Liver (tissue), 9 donors: ENCODE measurements around the gene MVB12B. TPM values are rescaled to one million over a fixed set of nuclear protein-coding genes. Genes with fewer than 3 reads are reported as not detected.

ENCODE experiments used
- DNase-seq: peaks from one replicate; pipeline ENCODE4 v3.0.0-alpha.2; 2017; ENCODE audit warnings: low spot score
- H3K27ac ChIP-seq, 2 donors: one replicate each; pipeline ENCODE4 v1.7.0; 2013; ENCODE audit warnings: inconsistent platforms in 2 of 2, low read length in 2 of 2, control low read depth in 1 of 2, low read depth in 1 of 2, mild to moderate bottlenecking in 1 of 2
- H3K27me3 ChIP-seq, 4 donors: one replicate each; pipeline versions ENCODE4 v1.6.1 to v1.7.0; 2013; ENCODE audit warnings: low read length in 3 of 4, inconsistent platforms in 1 of 4, mild to moderate bottlenecking in 1 of 4, moderate library complexity in 1 of 4; ENCODE audit not compliant: control insufficient read depth in 4 of 4, insufficient read depth in 4 of 4
- H3K36me3 ChIP-seq, 4 donors: one replicate each; pipeline versions ENCODE4 v1.6.1 to v1.7.0; 2013; ENCODE audit warnings: low read length in 3 of 4, mild to moderate bottlenecking in 3 of 4, low read depth in 1 of 4, moderate library complexity in 1 of 4; ENCODE audit not compliant: control insufficient read depth in 4 of 4, insufficient read depth in 3 of 4
- H3K4me1 ChIP-seq, 4 donors: one replicate each; pipeline versions ENCODE4 v1.6.1 to v1.7.0; 2013; ENCODE audit warnings: low read length in 3 of 4, mild to moderate bottlenecking in 3 of 4, moderate library complexity in 1 of 4; ENCODE audit not compliant: control insufficient read depth in 4 of 4, insufficient read depth in 4 of 4
- H3K4me3 ChIP-seq, 3 donors: one replicate each; pipeline versions ENCODE4 v1.6.1 to v1.7.0; 2013; ENCODE audit warnings: low read length in 3 of 3, control low read depth in 1 of 3, low read depth in 1 of 3, mild to moderate bottlenecking in 1 of 3
- H3K9ac ChIP-seq, 2 donors: one replicate each; pipeline ENCODE4 v1.7.0; 2013; ENCODE audit warnings: low read length in 2 of 2, mild to moderate bottlenecking in 2 of 2, moderate library complexity in 2 of 2, control low read depth in 1 of 2, low read depth in 1 of 2
- H3K9me3 ChIP-seq, 4 donors: one replicate each; pipeline versions ENCODE4 v1.6.1 to v1.7.0; 2013; ENCODE audit warnings: low read length in 3 of 4; ENCODE audit not compliant: control insufficient read depth in 4 of 4
- EGR1 ChIP-seq, 2 donors: IDR thresholded peaks; 2 replicates each; pipeline ENCODE4 v1.6.1; 2016 to 2018; ENCODE audit warnings: antibody characterized with exemption in 2 of 2, low read depth in 2 of 2
- FOXA1 ChIP-seq: IDR thresholded peaks from 2 replicates; pipeline ENCODE4 v1.6.1; 2016; ENCODE audit warnings: antibody characterized with exemption
- FOXA2 ChIP-seq: IDR thresholded peaks from 2 replicates; pipeline ENCODE4 v1.6.1; 2016; ENCODE audit warnings: antibody characterized with exemption
- GABPA ChIP-seq, 2 donors: IDR thresholded peaks in 1 of 2; conservative IDR thresholded peaks in 1 of 2; 2 replicates each; pipeline ENCODE4 v1.6.1; 2016; ENCODE audit warnings: antibody characterized with exemption in 2 of 2, mild to moderate bottlenecking in 1 of 2, moderate library complexity in 1 of 2
- HNF4A ChIP-seq, 2 donors: conservative IDR thresholded peaks; 2 replicates each; pipeline ENCODE4 v1.6.1; 2016; ENCODE audit warnings: antibody characterized with exemption in 2 of 2, mild to moderate bottlenecking in 2 of 2
- HNF4G ChIP-seq: IDR thresholded peaks from 2 replicates; pipeline ENCODE4 v1.6.1; 2016; ENCODE audit warnings: antibody characterized with exemption
- JUND ChIP-seq, 2 donors: IDR thresholded peaks; 2 replicates each; pipeline ENCODE4 v1.6.1; 2016; ENCODE audit warnings: antibody characterized with exemption in 2 of 2
- NR2F2 ChIP-seq: IDR thresholded peaks from 2 replicates; pipeline ENCODE4 v1.6.1; 2016; ENCODE audit warnings: antibody characterized with exemption
- RAD21 ChIP-seq, 2 donors: IDR thresholded peaks; 2 replicates each; pipeline ENCODE4 v1.6.1; 2016; ENCODE audit warnings: antibody characterized with exemption in 2 of 2, mild to moderate bottlenecking in 2 of 2
- RXRA ChIP-seq, 2 donors: IDR thresholded peaks; 2 replicates each; pipeline ENCODE4 v1.6.1; 2017 to 2018; ENCODE audit warnings: antibody characterized with exemption in 2 of 2, mild to moderate bottlenecking in 1 of 2
- SP1 ChIP-seq: IDR thresholded peaks from 2 replicates; pipeline ENCODE4 v1.6.1; 2018; ENCODE audit warnings: antibody characterized with exemption, mild to moderate bottlenecking
- TAF1 ChIP-seq: conservative IDR thresholded peaks from 2 replicates; pipeline ENCODE4 v1.6.1; 2016; ENCODE audit warnings: antibody characterized with exemption, mild to moderate bottlenecking
- YY1 ChIP-seq: IDR thresholded peaks from 2 replicates; pipeline ENCODE4 v1.6.1; 2016; ENCODE audit warnings: antibody characterized with exemption, mild to moderate bottlenecking
- ZBTB33 ChIP-seq: IDR thresholded peaks from 2 replicates; pipeline ENCODE4 v1.6.1; 2016; ENCODE audit warnings: antibody characterized with exemption
- WGBS: extraction: QIAGEN DNeasy Blood & Tissue Kit; methylation state at CpG from one replicate; pipeline ENCODE4 v1.1.7; 2013; 5-methylcytosine and 5-hydroxymethylcytosine counted together
- polyA plus RNA-seq, 2 donors: library from polyadenylated mRNA; stranded (reverse) in 1 of 2; unstranded in 1 of 2; fragments of 200-250 nt in 1 of 2; fragments of >200 nt in 1 of 2; fragmentation: Nextera tagmentation in 1 of 2; extraction: Ambion mirVana in 1 of 2; gene quantifications; one replicate each; pipeline versions ENCODE4 v1.2.1 to v1.2.3, GENCODE V29; 2013 to 2015
- total RNA-seq, 2 donors: library from RNA; depleted of rRNA; stranded (reverse); fragments of >200 nt; gene quantifications; one replicate each; pipeline ENCODE4 v1.2.3, GENCODE V29; 2014
- TF ChIP-seq, protein P1 (sequence below): fragments of 150-350 bp; IDR thresholded peaks from 2 replicates; pipeline ENCODE4 v1.5.1; 2017; ENCODE audit warnings: improper control_type of control experiment, low read depth, low read length; ENCODE audit not compliant: missing input control
- TF ChIP-seq, protein P2 (sequence below): IDR thresholded peaks from 2 replicates; pipeline ENCODE4 v1.6.1; 2016; ENCODE audit warnings: antibody characterized with exemption
- TF ChIP-seq, protein P3 (sequence below): IDR thresholded peaks from 2 replicates; pipeline ENCODE4 v1.6.1; 2016; ENCODE audit warnings: antibody characterized with exemption
- donor health status: healthy.
- donor health status: healthy.
- donor health status: healthy.
- donor health status: healthy.
- donor health status: healthy.

MVB12B gene
- total and polyA plus RNA-seq, 4 donors: 5.3 to 12.4 (median 8.4) TPM

GRCh38 chr9:126494264-126494663, 167.6 kb downstream of the MVB12B start:
- no peak overlapping the region for H3K4me3 ChIP-seq
- 95% methylated on average over 6 of the region's 6 CpGs for WGBS
- no peaks in the 10 kb centered on the region for H3K4me1 ChIP-seq

DNA sequence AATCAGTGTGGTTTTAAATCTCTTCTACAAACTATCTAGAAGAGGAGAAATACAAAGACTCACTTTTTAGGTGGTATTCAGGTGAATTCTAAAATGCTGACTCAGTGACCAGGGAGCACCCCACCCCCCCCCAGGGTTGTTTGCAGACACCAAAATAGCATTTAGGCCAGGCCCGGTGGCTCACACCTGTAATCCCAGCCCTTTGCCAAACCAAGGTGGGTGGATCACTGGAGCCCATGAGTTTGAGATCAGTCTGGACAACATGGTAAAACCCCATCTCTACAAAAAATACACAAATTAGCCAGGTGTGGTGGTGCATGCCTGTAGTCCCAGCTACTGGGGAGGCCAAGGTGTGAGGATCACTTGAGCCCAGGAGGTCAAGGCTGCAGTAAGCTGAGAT, 168.1 kb downstream of the MVB12B start:
- Histone ChIP-seq H3K27ac (no peak overlapping the region), H3K4me3 (no peak overlapping the region), H3K9ac (no peak overlapping the region), H3K4me1 (peaks cover 0 to 1% (median 0%) of the 10 kb centered on the region in 4 donors), H3K9me3 (no peaks in the 10 kb centered on the region), H3K27me3 (no peaks in the 10 kb centered on the region), H3K36me3 (no peaks in the 10 kb centered on the region)
- WGBS: 76% methylated on average over 1 of the region's 1 CpG
- no peak for DNase-seq
- TF ChIP-seq, protein P1, sequence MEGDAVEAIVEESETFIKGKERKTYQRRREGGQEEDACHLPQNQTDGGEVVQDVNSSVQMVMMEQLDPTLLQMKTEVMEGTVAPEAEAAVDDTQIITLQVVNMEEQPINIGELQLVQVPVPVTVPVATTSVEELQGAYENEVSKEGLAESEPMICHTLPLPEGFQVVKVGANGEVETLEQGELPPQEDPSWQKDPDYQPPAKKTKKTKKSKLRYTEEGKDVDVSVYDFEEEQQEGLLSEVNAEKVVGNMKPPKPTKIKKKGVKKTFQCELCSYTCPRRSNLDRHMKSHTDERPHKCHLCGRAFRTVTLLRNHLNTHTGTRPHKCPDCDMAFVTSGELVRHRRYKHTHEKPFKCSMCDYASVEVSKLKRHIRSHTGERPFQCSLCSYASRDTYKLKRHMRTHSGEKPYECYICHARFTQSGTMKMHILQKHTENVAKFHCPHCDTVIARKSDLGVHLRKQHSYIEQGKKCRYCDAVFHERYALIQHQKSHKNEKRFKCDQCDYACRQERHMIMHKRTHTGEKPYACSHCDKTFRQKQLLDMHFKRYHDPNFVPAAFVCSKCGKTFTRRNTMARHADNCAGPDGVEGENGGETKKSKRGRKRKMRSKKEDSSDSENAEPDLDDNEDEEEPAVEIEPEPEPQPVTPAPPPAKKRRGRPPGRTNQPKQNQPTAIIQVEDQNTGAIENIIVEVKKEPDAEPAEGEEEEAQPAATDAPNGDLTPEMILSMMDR: no peak
- no peak for TF ChIP-seq TAF1
- TF ChIP-seq FOXA1: no peak
- TF ChIP-seq HNF4G: no peak
- TF ChIP-seq, protein P2, sequence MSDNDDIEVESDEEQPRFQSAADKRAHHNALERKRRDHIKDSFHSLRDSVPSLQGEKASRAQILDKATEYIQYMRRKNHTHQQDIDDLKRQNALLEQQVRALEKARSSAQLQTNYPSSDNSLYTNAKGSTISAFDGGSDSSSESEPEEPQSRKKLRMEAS: no peak
- no peak for TF ChIP-seq NR2F2
- TF ChIP-seq ZBTB33: no peak
- TF ChIP-seq, protein P3, sequence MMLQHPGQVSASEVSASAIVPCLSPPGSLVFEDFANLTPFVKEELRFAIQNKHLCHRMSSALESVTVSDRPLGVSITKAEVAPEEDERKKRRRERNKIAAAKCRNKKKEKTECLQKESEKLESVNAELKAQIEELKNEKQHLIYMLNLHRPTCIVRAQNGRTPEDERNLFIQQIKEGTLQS: no peak
- no peak for TF ChIP-seq JUND (IDR thresholded peaks at IDR 0.05)
- no peak for TF ChIP-seq RAD21 (IDR thresholded peaks at IDR 0.05)
- TF ChIP-seq GABPA (IDR thresholded peaks at IDR 0.05 in 1 of 2, conservative IDR thresholded peaks at IDR 0.05 in 1 of 2): no peak

More at GRCh38 chr9:126494264-126494663, 167.6 kb downstream of the MVB12B start:
- TF ChIP-seq EGR1 (IDR thresholded peaks at IDR 0.05; ENCODE audit: low read depth in 2 of 2) (no peak), RXRA (IDR thresholded peaks at IDR 0.05) (no peak), YY1 (no peak), TAF1 (no peak), FOXA1 (no peak), GABPA (IDR thresholded peaks at IDR 0.05 in 1 of 2, conservative IDR thresholded peaks at IDR 0.05 in 1 of 2) (no peak), RAD21 (IDR thresholded peaks at IDR 0.05) (no peak), ZBTB33 (no peak), HNF4A (conservative IDR thresholded peaks at IDR 0.05) (no peak), FOXA2 (no peak), SP1 (no peak), JUND (IDR thresholded peaks at IDR 0.05) (no peak), NR2F2 (no peak)
- TF ChIP-seq, protein P1: no peak
- TF ChIP-seq, protein P3: no peak
- DNase-seq: no peak
- no peaks in the 10 kb centered on the region for H3K9me3 ChIP-seq
- no peak overlapping the region for H3K9ac ChIP-seq
- no peaks in the 10 kb centered on the region for H3K36me3 ChIP-seq
- H3K27ac ChIP-seq: no peak overlapping the region
- no peaks in the 10 kb centered on the region for H3K27me3 ChIP-seq
